ENCODE data around the gene GIMAP5. TPM values are rescaled to one million over a fixed set of nuclear protein-coding genes. Genes with fewer than 3 reads are reported as not detected.

GIMAP5 gene
- total and polyA plus RNA-seq, 2 of the 13 experiments (the other 11 are each of a cell fraction or from before 2014, with no cell fraction given), result not detected

DNA sequence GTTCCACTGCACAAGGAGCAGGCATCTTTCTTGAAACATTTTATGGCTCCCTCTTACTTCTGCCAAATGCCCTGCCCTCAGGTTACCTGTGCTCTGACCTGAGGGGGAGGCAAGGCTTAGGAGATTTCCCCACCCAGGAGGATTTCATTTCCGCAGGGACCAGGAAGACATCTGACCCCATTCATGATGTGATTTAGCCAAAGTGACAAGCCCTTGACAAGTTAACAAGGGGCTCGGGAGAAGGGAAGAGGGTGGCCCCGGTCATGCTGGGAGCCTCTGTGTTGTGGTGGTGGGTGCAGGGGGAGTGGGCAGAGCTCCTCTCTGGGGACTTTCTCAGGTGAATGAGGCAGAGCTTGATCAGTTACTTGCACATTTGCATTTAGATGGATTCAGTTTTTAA lies 18.9 kb downstream of the GIMAP5 start:
- POLR2A ChIA-PET, result no interaction called here
- no peak overlapping the region for H3K9ac ChIP-seq (ENCODE audit: insufficient read depth, low read depth, low read length)
- no peaks in the 10 kb centered on the region for H3K27me3 ChIP-seq (ENCODE audit: control insufficient read depth in 1 of 2, insufficient read depth in 2 of 2, low read length in 2 of 2)
- H3K27ac ChIP-seq (ENCODE audit: extremely low read length, insufficient read depth, low read length), result no peak overlapping the region
- WGBS (ENCODE audit: low lambda C conversion rate), result 28% methylated on average over 3 of the region's 3 CpGs
- DNase-seq (ENCODE audit: low spot score) (no peak), ATAC-seq (no peak), FAIRE-seq (no peak)
- no peaks in the 10 kb centered on the region for H4K20me1 ChIP-seq (ENCODE audit: insufficient read depth, low read length)
- in situ Hi-C loops (cut with HindIII; ENCODE audit: extremely low pct_ligation_motif_present, low pct_unique_long_range_greater_than_20kb), result loop anchor here (5.0 to 25.0 kb wide), 2 partner anchors 309 to 469 kb away; no protein-coding TSS in a partner anchor
- H2AFZ ChIP-seq (ENCODE audit: low read length), result no peak overlapping the region
- H3K36me3 ChIP-seq (replicated peaks in 1 of 2; ENCODE audit: control insufficient read depth in 1 of 2, insufficient read depth in 2 of 2, low read length in 2 of 2), result no peaks in the 10 kb centered on the region
- no peaks in the 10 kb centered on the region for H3K4me1 ChIP-seq (ENCODE audit: insufficient read depth, low read length)
- BruUV-seq (replicated peaks), result no TSS peak
- H3K4me2 ChIP-seq (ENCODE audit: low read depth, low read length), result no peak overlapping the region
- CTCF ChIA-PET (ENCODE audit: low intra/inter-chr PET ratio, low total read pairs), result interaction anchor here (1.4 kb wide), 1 partner anchor 308 kb away, joined by 6 read pairs; no protein-coding TSS in a partner anchor
- intact Hi-C loops (cut with micrococcal nuclease; ENCODE audit: unreplicated experiment), result no loop called here
- H3K9me3 ChIP-seq (ENCODE audit: low read length), result no peaks in the 10 kb centered on the region
- H3K79me2 ChIP-seq (ENCODE audit: insufficient read depth, low read length), result no peaks in the 10 kb centered on the region
- no peak for TF ChIP-seq SOX6 (IDR thresholded peaks at IDR 0.05)
- TF ChIP-seq SOX6 (CRISPR knock-in tag; IDR thresholded peaks at IDR 0.05), result no peak
- TF ChIP-seq, protein P1, sequence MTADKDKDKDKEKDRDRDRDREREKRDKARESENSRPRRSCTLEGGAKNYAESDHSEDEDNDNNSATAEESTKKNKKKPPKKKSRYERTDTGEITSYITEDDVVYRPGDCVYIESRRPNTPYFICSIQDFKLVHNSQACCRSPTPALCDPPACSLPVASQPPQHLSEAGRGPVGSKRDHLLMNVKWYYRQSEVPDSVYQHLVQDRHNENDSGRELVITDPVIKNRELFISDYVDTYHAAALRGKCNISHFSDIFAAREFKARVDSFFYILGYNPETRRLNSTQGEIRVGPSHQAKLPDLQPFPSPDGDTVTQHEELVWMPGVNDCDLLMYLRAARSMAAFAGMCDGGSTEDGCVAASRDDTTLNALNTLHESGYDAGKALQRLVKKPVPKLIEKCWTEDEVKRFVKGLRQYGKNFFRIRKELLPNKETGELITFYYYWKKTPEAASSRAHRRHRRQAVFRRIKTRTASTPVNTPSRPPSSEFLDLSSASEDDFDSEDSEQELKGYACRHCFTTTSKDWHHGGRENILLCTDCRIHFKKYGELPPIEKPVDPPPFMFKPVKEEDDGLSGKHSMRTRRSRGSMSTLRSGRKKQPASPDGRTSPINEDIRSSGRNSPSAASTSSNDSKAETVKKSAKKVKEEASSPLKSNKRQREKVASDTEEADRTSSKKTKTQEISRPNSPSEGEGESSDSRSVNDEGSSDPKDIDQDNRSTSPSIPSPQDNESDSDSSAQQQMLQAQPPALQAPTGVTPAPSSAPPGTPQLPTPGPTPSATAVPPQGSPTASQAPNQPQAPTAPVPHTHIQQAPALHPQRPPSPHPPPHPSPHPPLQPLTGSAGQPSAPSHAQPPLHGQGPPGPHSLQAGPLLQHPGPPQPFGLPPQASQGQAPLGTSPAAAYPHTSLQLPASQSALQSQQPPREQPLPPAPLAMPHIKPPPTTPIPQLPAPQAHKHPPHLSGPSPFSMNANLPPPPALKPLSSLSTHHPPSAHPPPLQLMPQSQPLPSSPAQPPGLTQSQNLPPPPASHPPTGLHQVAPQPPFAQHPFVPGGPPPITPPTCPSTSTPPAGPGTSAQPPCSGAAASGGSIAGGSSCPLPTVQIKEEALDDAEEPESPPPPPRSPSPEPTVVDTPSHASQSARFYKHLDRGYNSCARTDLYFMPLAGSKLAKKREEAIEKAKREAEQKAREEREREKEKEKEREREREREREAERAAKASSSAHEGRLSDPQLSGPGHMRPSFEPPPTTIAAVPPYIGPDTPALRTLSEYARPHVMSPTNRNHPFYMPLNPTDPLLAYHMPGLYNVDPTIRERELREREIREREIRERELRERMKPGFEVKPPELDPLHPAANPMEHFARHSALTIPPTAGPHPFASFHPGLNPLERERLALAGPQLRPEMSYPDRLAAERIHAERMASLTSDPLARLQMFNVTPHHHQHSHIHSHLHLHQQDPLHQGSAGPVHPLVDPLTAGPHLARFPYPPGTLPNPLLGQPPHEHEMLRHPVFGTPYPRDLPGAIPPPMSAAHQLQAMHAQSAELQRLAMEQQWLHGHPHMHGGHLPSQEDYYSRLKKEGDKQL (CRISPR knock-in tag; IDR thresholded peaks at IDR 0.05; ENCODE audit: low read depth), result no peak
- TF ChIP-seq KDM3A (CRISPR knock-in tag; IDR thresholded peaks at IDR 0.05; ENCODE audit: low read depth), result no peak
- no peak for TF ChIP-seq NFKB2 (CRISPR knock-in tag; IDR thresholded peaks at IDR 0.05; ENCODE audit: borderline replicate concordance)
- TF ChIP-seq ATF7 (IDR thresholded peaks at IDR 0.05), result no peak
- no peak for TF ChIP-seq ATF7 (CRISPR knock-in tag; IDR thresholded peaks at IDR 0.05)
- no peak for TF ChIP-seq ZNF724P (CRISPR knock-in tag; IDR thresholded peaks at IDR 0.05; ENCODE audit: borderline replicate concordance)
- H3K4me3 ChIP-seq (replicated peaks in 1 of 3; ENCODE audit: insufficient read depth in 1 of 3, low read depth in 2 of 3, low read length in 3 of 3), result no peak overlapping the region
